Activated CD4-positive, alpha-beta T cell treated with anti-CD3 and anti-CD28 coated beads for 4 hours (primary cell): ENCODE data around the gene OPN1LW.
"Not testable (repeated sequence)": the region's sequence is repeated elsewhere in the genome, so short reads cannot be mapped to it uniquely, and the experiment has no call there.

Experiments used
- DNase-seq, 2 donors: peaks; one replicate each; pipeline ENCODE4 v3.0.0-alpha.2; 2020

Gene OPN1LW

DNA sequence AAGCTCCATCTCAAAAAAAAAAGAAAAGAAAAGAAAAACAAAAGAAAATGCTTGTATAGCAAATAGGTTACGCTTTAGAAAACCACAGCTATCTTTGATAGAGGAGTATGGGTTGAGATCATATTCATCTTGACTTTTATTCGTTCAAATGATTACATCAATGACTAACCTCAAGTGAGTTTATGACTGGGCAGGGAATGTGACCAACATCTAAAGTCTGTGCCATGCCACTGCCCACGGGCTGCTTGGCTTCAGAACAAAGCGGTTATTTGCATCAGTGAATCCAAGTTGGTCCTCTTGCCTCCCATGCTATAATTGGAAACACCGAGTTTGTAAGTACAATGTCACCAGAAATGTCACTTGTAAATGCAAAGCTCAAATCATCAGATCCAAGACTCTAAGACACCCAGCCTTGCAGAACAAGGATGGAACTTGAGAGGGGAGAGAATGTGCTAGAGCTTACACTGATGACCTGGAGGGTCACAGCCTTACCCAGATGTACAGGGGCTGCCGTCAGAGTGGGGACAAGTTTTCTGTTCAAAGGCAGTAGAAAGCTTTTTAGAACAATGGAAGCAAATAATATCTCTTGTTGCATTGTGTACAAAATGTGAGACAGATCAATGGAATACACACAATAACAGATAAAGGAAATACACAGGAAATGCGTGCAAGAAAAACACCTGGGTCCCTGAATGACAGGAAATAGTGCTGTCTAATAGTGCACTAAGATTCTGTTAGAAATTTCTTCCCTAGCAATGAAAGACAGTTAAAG is 8.4 kb upstream of the OPN1LW start:
- DNase-seq, result no peak

GRCh38 chrX:154136627-154137161 is 7.3 kb upstream of the OPN1LW start:
- peak; percentile 58 to 64 for DNase-seq

GRCh38 chrX:154138857-154139256 is 5.2 kb upstream of the OPN1LW start:
- DNase-seq, result no peak

DNA sequence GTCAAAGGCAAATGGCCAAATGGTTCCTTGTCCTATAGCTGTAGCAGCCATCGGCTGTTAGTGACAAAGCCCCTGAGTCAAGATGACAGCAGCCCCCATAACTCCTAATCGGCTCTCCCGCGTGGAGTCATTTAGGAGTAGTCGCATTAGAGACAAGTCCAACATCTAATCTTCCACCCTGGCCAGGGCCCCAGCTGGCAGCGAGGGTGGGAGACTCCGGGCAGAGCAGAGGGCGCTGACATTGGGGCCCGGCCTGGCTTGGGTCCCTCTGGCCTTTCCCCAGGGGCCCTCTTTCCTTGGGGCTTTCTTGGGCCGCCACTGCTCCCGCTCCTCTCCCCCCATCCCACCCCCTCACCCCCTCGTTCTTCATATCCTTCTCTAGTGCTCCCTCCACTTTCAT is 3.8 kb upstream of the OPN1LW start:
- no peak for DNase-seq

GRCh38 chrX:154140742-154141141 is 3.3 kb upstream of the OPN1LW start:
- DNase-seq, result no peak

GRCh38 chrX:154142386-154142785 is 1.7 kb upstream of the OPN1LW start:
- no peak for DNase-seq

GRCh38 chrX:154142950-154143745 is 895 bp upstream of the OPN1LW start:
- DNase-seq, result no peak

DNA sequence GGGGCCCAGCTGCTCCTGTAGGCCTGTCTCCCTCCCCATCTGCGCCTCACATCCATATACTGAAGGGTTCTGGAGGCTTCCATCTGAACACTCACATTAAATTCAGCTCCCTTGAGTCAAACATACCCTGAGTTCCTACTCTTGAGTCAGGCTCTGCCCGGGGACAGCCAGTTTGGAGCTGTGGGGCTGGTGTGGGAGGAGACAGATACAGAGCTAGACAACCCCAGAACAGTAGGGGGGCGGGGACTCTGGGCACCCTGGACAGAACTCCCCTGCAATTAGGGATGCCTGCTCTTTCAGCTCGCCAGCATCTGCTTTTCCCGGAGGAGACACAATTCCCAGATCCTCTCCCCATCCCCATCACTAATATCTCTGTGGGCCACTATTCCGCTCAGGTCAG is 7.0 kb downstream of the OPN1LW start:
- DNase-seq, result not testable (repeated sequence)

GRCh38 chrX:154156221-154156620 is 12.2 kb downstream of the OPN1LW start:
- not testable (repeated sequence) for DNase-seq

GRCh38 chrX:154157207-154157606 is 13.2 kb downstream of the OPN1LW start:
- DNase-seq, result not testable (repeated sequence)

GRCh38 chrX:154159345-154159744 is 15.3 kb downstream of the OPN1LW start:
- DNase-seq, result not testable (repeated sequence)

DNA sequence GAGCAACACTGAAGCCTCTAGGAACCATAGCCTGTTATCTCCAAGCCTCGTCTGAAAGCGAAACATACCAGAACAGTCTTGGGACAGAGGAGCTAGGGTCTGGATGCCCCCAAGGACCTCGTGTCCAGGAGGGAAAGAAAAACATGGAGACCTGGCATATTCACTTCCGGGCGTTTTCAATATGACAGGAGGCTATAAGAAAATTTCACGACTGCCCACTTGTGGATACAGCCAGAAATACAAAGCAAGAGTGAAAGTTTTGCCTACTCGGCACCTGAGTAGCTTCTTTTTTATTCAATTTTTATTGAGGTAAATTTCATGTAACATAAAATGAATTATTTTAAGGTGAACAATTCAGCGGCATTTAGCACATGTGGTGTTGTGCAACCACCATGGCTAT is 20.9 kb downstream of the OPN1LW start:
- not testable (repeated sequence) for DNase-seq

DNA sequence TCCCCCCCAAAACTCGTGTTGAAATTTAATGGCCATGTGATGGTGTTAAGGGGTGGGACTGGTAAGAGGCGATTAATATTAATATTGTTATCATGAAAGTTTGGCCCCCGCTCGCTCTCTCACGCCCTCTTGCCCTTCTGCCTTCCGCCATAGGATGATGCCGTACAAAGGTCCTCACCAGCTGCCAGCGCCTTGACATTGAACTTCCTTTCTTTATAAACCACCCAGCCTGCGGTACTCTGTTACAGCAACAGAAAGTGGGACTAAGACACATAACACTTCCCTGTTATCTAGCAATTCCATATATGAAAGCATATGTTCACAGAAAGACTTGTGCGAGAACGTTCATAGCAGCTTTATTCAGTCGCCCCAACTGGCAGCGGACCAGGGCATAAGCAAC is 24.3 kb downstream of the OPN1LW start:
- DNase-seq, result not testable (repeated sequence)

- DNase-seq, result not testable (repeated sequence)
Observed at GRCh38 chrX:154172535-154172943, 28.5 kb downstream of the OPN1LW start.

- DNase-seq, result not testable (repeated sequence)
Observed at GRCh38 chrX:154174356-154174755, 30.3 kb downstream of the OPN1LW start.

DNA sequence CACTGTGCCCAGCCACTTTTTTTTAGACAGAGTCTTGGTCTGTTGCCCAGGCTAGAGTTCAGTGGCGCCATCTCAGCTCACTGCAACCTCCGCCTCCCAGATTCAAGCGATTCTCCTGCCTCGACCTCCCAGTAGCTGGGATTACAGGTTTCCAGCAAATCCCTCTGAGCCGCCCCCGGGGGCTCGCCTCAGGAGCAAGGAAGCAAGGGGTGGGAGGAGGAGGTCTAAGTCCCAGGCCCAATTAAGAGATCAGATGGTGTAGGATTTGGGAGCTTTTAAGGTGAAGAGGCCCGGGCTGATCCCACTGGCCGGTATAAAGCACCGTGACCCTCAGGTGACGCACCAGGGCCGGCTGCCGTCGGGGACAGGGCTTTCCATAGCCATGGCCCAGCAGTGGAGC is 38.3 kb downstream of the OPN1LW start, which contains the start of gene OPN1MW:
Gene OPN1MW (plus strand): TSS at position 301 of the 400 bp plus-strand sequence. CDS start 82 bp downstream, at position 383.
- DNase-seq, result not testable (repeated sequence)

DNA sequence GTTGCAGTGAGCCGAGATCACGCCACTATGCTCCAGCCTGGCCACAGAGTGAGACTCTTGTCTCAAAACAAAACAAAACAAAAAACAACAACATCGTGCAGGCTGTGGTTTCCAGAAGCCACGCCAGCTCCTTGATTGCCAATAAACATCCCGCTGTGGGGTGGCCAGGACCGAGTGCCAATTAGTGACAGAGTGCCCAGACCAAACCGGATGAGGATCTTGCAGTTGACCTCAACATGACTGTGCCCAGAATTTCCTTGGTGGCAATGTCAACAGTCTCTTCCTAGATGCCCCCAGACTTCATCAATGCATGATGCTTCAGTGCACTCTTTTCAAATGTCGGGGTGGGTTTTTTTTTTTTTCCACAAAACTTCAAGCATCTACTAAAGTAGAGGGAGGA is 39.8 kb downstream of the OPN1LW start:
- DNase-seq, result not testable (repeated sequence)

- not testable (repeated sequence) for DNase-seq
Observed at GRCh38 chrX:154192846-154193245, 48.8 kb downstream of the OPN1LW start.

- DNase-seq, result not testable (repeated sequence)
Observed at GRCh38 chrX:154194316-154194715, 50.3 kb downstream of the OPN1LW start.

GRCh38 chrX:154196466-154196865 is 52.4 kb downstream of the OPN1LW start:
- DNase-seq, result not testable (repeated sequence)
